GM12878 (cell line): ENCODE measurements around the gene DNASE1L1. TPM values are rescaled to one million over a fixed set of nuclear protein-coding genes. Genes with fewer than 3 reads are reported as not detected.

Experiments used
- ATAC-seq: fragments of 200-7000 bp; cut with Tn5 transposase; 3 replicates; pipeline ENCODE4 v1.9.1; 2020; ENCODE audit warnings: mild to moderate bottlenecking, moderate library complexity
- BruUV-seq: library from RNA; stranded (reverse); fragments of 400-500 nt; replicated peaks from 2 replicates; lab custom pipeline; 2021; lab: Mats Ljungman, UMichigan
- CTCF ChIA-PET: fragments of 300-600 bp; sonication (Branson Sonifier 250); formaldehyde crosslinking; extraction: SDS; loops from one replicate; lab custom pipeline; 2021; ENCODE audit warnings: inconsistent platforms; lab: Yijun Ruan, JAX
- POLR2A ChIA-PET: fragments of 350-600 bp; formaldehyde crosslinking; extraction: SDS; loops from one replicate; lab custom pipeline; 2021; ENCODE audit warnings: inconsistent platforms; lab: Charles Lee
- RAD21 ChIA-PET: fragments of 300-600 bp; sonication (Branson Sonifier 250); formaldehyde crosslinking; loops from one replicate; lab custom pipeline; 2023; ENCODE audit warnings: antibody characterized with exemption; ENCODE audit not compliant: unreplicated experiment; lab: Charles Lee
- SMC1A ChIA-PET: fragments of 300-600 bp; sonication (Branson Sonifier 250); formaldehyde crosslinking; loops from one replicate; lab custom pipeline; 2023; ENCODE audit not compliant: unreplicated experiment, uncharacterized antibody; lab: Charles Lee
- DNase-seq: peaks from one replicate; pipeline ENCODE4 v3.0.0-alpha.2; 2011; ENCODE audit warnings: low read depth, low spot score
- FAIRE-seq: peaks from 3 replicates; lab custom pipeline; 2011; peaks lifted over from hg19 to GRCh38; lab: Jason Lieb, UNC
- H2AFZ ChIP-seq: 2 replicates; pipeline ENCODE4 v1.6.0; 2011; ENCODE audit warnings: low read depth, low read length, control low read depth; ENCODE audit not compliant: control insufficient read depth
- H3K27ac ChIP-seq: 2 replicates; pipeline ENCODE4 v1.5.1; 2011; ENCODE audit warnings: control low read depth; ENCODE audit not compliant: control insufficient read depth, insufficient read depth
- H3K27me3 ChIP-seq, 2 experiments: replicated peaks in 1 of 2; 2 replicates each; pipeline versions ENCODE4 v1.6.0 to v1.6.1; 2011; ENCODE audit warnings: low read length in 1 of 2; ENCODE audit not compliant: control insufficient read depth in 2 of 2, insufficient read depth in 2 of 2
- H3K36me3 ChIP-seq, 2 experiments: 2 replicates each; pipeline ENCODE4 v1.5.1; 2011; ENCODE audit warnings: low read length in 1 of 2; ENCODE audit not compliant: control insufficient read depth in 2 of 2, insufficient read depth in 2 of 2
- H3K4me1 ChIP-seq: 2 replicates; pipeline ENCODE4 v1.6.1; 2011; ENCODE audit warnings: mild to moderate bottlenecking, low read length, moderate library complexity, mixed read lengths; ENCODE audit not compliant: control insufficient read depth, insufficient read depth
- H3K4me2 ChIP-seq: 2 replicates; pipeline ENCODE4 v1.6.0; 2011; ENCODE audit warnings: control low read depth; ENCODE audit not compliant: control insufficient read depth, insufficient read depth
- H3K4me3 ChIP-seq: fragments of 200-600 bp; sonication (generic); 2 replicates; pipeline ENCODE4 v1.5.1; 2016
- H3K79me2 ChIP-seq: 2 replicates; pipeline ENCODE4 v1.6.0; 2011; ENCODE audit warnings: low read length; ENCODE audit not compliant: control insufficient read depth, insufficient read depth
- H3K9ac ChIP-seq: 2 replicates; pipeline ENCODE4 v1.8.0; 2011; ENCODE audit warnings: low read length, control low read depth, mixed read lengths; ENCODE audit not compliant: control insufficient read depth, insufficient read depth
- H3K9me3 ChIP-seq: replicated peaks from 3 replicates; pipeline ENCODE4 v1.5.1; 2011; ENCODE audit warnings: mild to moderate bottlenecking, low read length; ENCODE audit not compliant: control insufficient read depth, insufficient read depth
- H4K20me1 ChIP-seq: 2 replicates; pipeline ENCODE4 v1.6.0; 2011; ENCODE audit not compliant: control insufficient read depth, insufficient read depth
- ATF7 ChIP-seq: fragments of 450-650 bp; IDR thresholded peaks from 2 replicates; pipeline ENCODE4 v1.6.1; 2016; ENCODE audit warnings: low read depth, mild to moderate bottlenecking
- CHD1 ChIP-seq: IDR thresholded peaks from 2 replicates; pipeline ENCODE4 v1.6.1; 2012; ENCODE audit warnings: low read depth, low read length, improper control_type of control experiment
- CREB1 ChIP-seq: IDR thresholded peaks from 2 replicates; pipeline ENCODE4 v1.6.1; 2012; ENCODE audit warnings: low read depth, mild to moderate bottlenecking, inconsistent platforms
- MLLT1 ChIP-seq: fragments of 450-650 bp; IDR thresholded peaks from 2 replicates; pipeline ENCODE4 v1.6.1; 2016; ENCODE audit warnings: mild to moderate bottlenecking
- MYC ChIP-seq: IDR thresholded peaks from 2 replicates; pipeline ENCODE4 v1.6.1; 2011; ENCODE audit warnings: mild to moderate bottlenecking, low read length, moderate library complexity, inconsistent platforms; ENCODE audit not compliant: insufficient read depth, insufficient replicate concordance, insufficient read length, severe bottlenecking
- NBN ChIP-seq: fragments of 450-650 bp; IDR thresholded peaks from 2 replicates; pipeline ENCODE4 v1.6.1; 2016
- NFYA ChIP-seq: IDR thresholded peaks from 2 replicates; pipeline ENCODE4 v1.6.1; 2011; ENCODE audit warnings: low read depth, mild to moderate bottlenecking, low read length, improper control_type of control experiment, borderline replicate concordance
- NR2C2 ChIP-seq: IDR thresholded peaks from 2 replicates; pipeline ENCODE4 v1.6.1; 2011; ENCODE audit warnings: borderline replicate concordance, low read depth; ENCODE audit not compliant: control insufficient read depth, insufficient read length
- NR2F1 ChIP-seq: fragments of 450-650 bp; conservative IDR thresholded peaks from 2 replicates; pipeline ENCODE4 v1.6.1; 2017; ENCODE audit warnings: mild to moderate bottlenecking
- RAD51 ChIP-seq: fragments of 450-650 bp; IDR thresholded peaks from 2 replicates; pipeline ENCODE4 v1.6.1; 2016; ENCODE audit warnings: moderate library complexity, mild to moderate bottlenecking, inconsistent platforms
- USF2 ChIP-seq: IDR thresholded peaks from 2 replicates; pipeline ENCODE4 v1.6.1; 2011; ENCODE audit warnings: low read depth, low read length, improper control_type of control experiment, borderline replicate concordance
- ZNF274 ChIP-seq: IDR thresholded peaks from one replicate; pipeline ENCODE4 v1.8.0; 2011; ENCODE audit not compliant: insufficient read length, insufficient read depth
- ZNF622 ChIP-seq: fragments of 450-650 bp; IDR thresholded peaks from 2 replicates; pipeline ENCODE4 v1.6.1; 2017; ENCODE audit warnings: mild to moderate bottlenecking, inconsistent platforms
- ZZZ3 ChIP-seq: IDR thresholded peaks from 2 replicates; pipeline ENCODE4 v1.6.1; 2011; ENCODE audit warnings: low read depth; ENCODE audit not compliant: control insufficient read depth, insufficient read length
- WGBS: methylation state at CpG from one replicate; pipeline ENCODE4 v1.1.6; 2016; ENCODE audit warnings: low lambda C conversion rate; ENCODE audit not compliant: insufficient replicate concordance, insufficient coverage; ENCODE audit errors: missing lambda C conversion rate; 5-methylcytosine and 5-hydroxymethylcytosine counted together
- in situ Hi-C: fragments of 300-500 bp; cut with MboI; formaldehyde crosslinking; loops from 9 replicates; pipeline ENCODE4 v1.14.3; 2018; ENCODE audit warnings: mixed read lengths
- intact Hi-C: fragments of 100-400 bp; cut with micrococcal nuclease; formaldehyde crosslinking; loops from one replicate; pipeline ENCODE4 v1.14.2; 2022; ENCODE audit not compliant: unreplicated experiment
- polyA plus RNA-seq, 11 experiments: library from polyadenylated mRNA; depleted of rRNA in 4 of 11; unstranded in 6 of 11; stranded (reverse) in 5 of 11; fragments of >200 nt; fragmentation: Nextera tagmentation in 4 of 11; fragmentation: Illumina TruSeq in 1 of 11; extraction: Ambion mirVana in 4 of 11; extraction: Trizol in 1 of 11; gene quantifications; 1 replicate in 1 of 11; 2 replicates in 10 of 11; pipeline versions ENCODE4 v1.2.1 to v1.2.3, GENCODE V29; 2011 to 2016; ENCODE audit warnings: inconsistent platforms in 2 of 11, missing spikeins in 2 of 11, low read depth in 1 of 11
- total RNA-seq, 4 experiments: library from RNA; depleted of rRNA in 3 of 4; stranded (reverse); fragments of >200 nt in 3 of 4; fragmentation: Illumina TruSeq in 1 of 4; extraction: Trizol in 1 of 4; gene quantifications; 2 replicates each; pipeline versions ENCODE4 v1.2.1 to v1.2.3, GENCODE V29; 2013 to 2021

Gene DNASE1L1
- total and polyA plus RNA-seq, 10 of the 15 experiments (the other 5 are each of a cell fraction or from before 2014, with no cell fraction given): 0.60 to 22.7 (median 6.8) TPM

- ChIA-PET SMC1A (no interaction called here), RAD21 (no interaction called here), CTCF (no interaction called here), POLR2A (no interaction called here)
- WGBS: 59% methylated on average over 14 of the region's 14 CpGs
- H3K27ac ChIP-seq: no peak overlapping the region
- in situ Hi-C loops (no loop called here), intact Hi-C loops (no loop called here)
- H3K9ac ChIP-seq: no peak overlapping the region
- H3K4me2 ChIP-seq: no peak overlapping the region
- no peak for DNase-seq
- H2AFZ ChIP-seq: no peak overlapping the region
- ATAC-seq: no peak
- peaks cover 0 to 2% of the 10 kb centered on the region in 2 experiments; a peak in 2 of 4 replicates for H3K36me3 ChIP-seq
- FAIRE-seq: no peak
- peaks cover 6% of the 10 kb centered on the region for H3K79me2 ChIP-seq
- 0 out of 2 replicates have a peak, but pooled peaks cover 3% of the 10 kb centered on the region for H3K4me1 ChIP-seq
- TF ChIP-seq RAD51: no peak
- no peak overlapping the region for H3K4me3 ChIP-seq
- H4K20me1 ChIP-seq: no peaks in the 10 kb centered on the region
- no TSS peak for BruUV-seq
- no peaks in the 10 kb centered on the region for H3K27me3 ChIP-seq
- no peaks in the 10 kb centered on the region; the same call in 2 of the 3 replicates for H3K9me3 ChIP-seq
Observed at GRCh38 chrX:154448484-154448883, 39.4 kb upstream of the DNASE1L1 start.

GRCh38 chrX:154446430-154446829 is 37.4 kb upstream of the DNASE1L1 start:
- H3K9ac ChIP-seq: no peak overlapping the region
- BruUV-seq: no TSS peak
- POLR2A ChIA-PET: interaction anchor here (1.0 kb wide), 1 partner anchor 12 kb away, joined by 4 read pairs; no protein-coding TSS in a partner anchor
- CTCF ChIA-PET: no interaction called here
- in situ Hi-C loops (no loop called here), intact Hi-C loops (no loop called here)
- H3K79me2 ChIP-seq: peaks cover 6% of the 10 kb centered on the region
- ATAC-seq: no peak
- DNase-seq: no peak
- H2AFZ ChIP-seq: no peak overlapping the region
- no peaks in the 10 kb centered on the region for H3K27me3 ChIP-seq
- WGBS: 67% methylated on average over 12 of the region's 12 CpGs
- no peaks in the 10 kb centered on the region; the same call in 2 of the 3 replicates for H3K9me3 ChIP-seq
- no peak overlapping the region for H3K4me2 ChIP-seq
- no peaks in the 10 kb centered on the region for H4K20me1 ChIP-seq
- no peak for TF ChIP-seq ZNF622
- TF ChIP-seq ATF7: no peak
- no peak for TF ChIP-seq NFYA
- no peak for TF ChIP-seq USF2
- no peak for TF ChIP-seq ZNF274
- no peak for TF ChIP-seq CREB1
- TF ChIP-seq NBN: no peak
- TF ChIP-seq MYC: no peak
- TF ChIP-seq NR2C2: no peak
- TF ChIP-seq ZZZ3: no peak
- no peak for TF ChIP-seq CHD1
- TF ChIP-seq MLLT1: no peak
- TF ChIP-seq NR2F1: no peak
- H3K36me3 ChIP-seq: peaks cover 0 to 6% of the 10 kb centered on the region in 2 experiments; a peak in 2 of 4 replicates
- no peak overlapping the region for H3K27ac ChIP-seq
- no peak for FAIRE-seq
- H3K4me3 ChIP-seq: no peak overlapping the region
- SMC1A ChIA-PET: no interaction called here
- 0 out of 2 replicates have a peak, but pooled peaks cover 3% of the 10 kb centered on the region for H3K4me1 ChIP-seq
- RAD21 ChIA-PET: no interaction called here
